GM12872 (cell line): Measurements from ENCODE around the gene SLC10A2.

Experiments
- TF ChIP-seq, protein P1 (sequence below): IDR thresholded peaks from 3 replicates; pipeline ENCODE4 v1.5.1; 2011; ENCODE audit warnings: low read depth, mild to moderate bottlenecking, low read length, moderate library complexity; ENCODE audit not compliant: insufficient read depth

Gene SLC10A2

DNA sequence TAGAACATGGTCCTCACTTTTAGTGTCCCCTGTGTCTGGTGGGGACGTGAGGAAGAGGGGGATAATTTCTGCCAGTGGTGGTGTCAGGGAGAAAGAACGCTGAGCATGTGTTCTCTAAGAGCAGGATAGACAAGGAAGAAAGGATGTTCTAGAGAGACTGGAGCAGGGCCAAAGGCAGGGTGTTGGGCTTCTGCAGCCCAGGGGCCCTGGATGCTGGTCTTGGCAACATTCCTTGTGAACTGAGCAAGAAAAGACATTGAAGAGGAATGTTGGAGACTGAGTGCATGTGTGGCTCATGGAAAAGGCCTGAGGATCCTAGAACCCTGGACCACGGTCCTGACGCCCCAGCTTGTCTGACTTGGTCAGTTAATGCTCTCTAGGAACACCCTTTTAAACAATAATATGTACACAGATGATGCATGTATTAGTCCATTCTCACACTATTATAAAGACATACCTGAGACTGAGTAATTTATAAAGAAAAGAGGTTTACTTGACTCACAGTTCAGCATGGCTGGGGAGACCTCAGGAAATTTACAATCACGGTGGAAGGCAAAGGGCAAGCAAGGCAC lies 33.6 kb upstream of the SLC10A2 start:
- TF ChIP-seq, protein P1, sequence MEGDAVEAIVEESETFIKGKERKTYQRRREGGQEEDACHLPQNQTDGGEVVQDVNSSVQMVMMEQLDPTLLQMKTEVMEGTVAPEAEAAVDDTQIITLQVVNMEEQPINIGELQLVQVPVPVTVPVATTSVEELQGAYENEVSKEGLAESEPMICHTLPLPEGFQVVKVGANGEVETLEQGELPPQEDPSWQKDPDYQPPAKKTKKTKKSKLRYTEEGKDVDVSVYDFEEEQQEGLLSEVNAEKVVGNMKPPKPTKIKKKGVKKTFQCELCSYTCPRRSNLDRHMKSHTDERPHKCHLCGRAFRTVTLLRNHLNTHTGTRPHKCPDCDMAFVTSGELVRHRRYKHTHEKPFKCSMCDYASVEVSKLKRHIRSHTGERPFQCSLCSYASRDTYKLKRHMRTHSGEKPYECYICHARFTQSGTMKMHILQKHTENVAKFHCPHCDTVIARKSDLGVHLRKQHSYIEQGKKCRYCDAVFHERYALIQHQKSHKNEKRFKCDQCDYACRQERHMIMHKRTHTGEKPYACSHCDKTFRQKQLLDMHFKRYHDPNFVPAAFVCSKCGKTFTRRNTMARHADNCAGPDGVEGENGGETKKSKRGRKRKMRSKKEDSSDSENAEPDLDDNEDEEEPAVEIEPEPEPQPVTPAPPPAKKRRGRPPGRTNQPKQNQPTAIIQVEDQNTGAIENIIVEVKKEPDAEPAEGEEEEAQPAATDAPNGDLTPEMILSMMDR: no peak

DNA sequence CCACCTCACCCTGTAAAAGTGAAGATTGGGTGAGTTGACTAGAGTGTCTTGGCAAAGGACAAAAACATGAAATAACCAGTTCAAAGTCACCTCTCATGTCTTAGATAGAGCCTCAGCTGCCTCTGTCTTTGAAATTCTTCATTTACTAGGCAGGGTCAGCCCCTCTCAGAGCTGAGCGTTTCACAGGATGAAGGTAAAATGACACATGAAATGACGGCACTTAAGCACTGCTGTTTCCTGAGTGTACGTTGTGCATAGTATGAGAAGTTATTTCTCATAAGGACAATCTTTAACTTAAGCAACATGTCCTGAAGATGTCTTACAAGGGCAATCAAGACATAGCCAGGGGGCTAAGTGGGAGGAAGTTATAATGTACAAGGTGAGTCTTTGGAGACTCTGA lies 32.3 kb upstream of the SLC10A2 start:
- TF ChIP-seq, protein P1: no peak

DNA sequence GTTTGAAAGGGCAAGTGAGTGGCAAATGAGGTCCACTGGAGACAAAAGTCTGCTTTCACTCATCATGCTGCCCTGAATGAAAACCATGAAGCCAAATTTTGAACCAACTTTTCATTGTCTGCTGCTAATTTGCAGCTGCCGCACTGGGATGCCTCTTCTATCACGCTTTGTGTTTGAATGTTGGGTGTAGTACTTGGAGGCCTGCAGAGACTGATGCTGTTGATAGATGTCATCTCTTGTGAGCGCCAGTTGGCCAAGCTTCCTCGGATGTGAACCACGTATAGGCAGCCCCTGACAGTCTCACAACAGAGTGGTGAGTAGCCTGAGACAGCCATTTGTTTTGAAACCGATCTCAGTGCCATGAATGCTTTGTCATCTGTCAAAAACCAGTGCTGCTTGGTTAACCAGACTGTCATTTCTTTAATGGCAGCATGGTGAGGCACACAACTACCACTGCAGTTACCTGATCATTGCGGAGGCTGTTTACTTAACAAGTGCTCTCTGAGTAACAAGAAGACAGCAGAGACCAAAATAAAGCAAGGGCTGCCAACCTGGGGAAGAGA lies 31.2 kb upstream of the SLC10A2 start:
- TF ChIP-seq, protein P1: no peak

DNA sequence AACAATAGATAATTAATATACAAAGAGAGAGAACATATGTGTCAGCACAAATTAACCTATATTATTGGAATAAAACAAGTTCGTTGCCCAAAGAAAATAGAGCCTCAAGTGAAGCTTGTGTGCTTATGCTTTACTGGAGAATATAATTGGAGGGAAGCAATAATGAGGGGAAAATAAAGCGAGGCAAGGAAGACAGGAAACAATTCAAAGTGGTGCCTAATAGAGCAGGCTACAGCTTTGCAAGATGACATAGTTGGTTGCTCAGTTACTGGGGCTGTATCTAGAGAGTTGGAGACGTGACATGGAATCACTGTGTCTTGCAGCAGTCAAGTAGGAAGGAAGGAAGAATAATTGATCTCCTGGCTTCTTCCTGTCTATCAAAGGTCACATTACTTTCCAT lies 21.1 kb upstream of the SLC10A2 start:
- TF ChIP-seq, protein P1: no peak

DNA sequence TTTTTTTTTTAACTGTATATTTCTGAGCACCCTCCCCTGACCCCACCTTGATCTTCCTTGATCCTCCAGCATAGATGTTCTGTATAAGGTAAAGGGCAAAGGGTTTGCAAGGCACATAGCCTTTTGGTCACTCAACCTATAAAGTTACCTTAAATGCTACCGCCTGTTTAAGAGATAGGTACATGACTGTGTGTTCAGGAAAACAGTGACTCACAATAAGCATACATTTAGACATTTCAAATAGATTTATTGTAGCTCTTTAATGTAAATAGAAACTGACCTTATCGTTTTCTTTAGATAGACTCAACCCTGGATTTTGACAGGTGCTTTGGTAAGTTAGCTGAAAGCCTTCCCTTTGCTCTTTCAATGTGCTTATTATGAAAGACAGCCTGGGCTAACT lies 15.2 kb upstream of the SLC10A2 start:
- TF ChIP-seq, protein P1: no peak

DNA sequence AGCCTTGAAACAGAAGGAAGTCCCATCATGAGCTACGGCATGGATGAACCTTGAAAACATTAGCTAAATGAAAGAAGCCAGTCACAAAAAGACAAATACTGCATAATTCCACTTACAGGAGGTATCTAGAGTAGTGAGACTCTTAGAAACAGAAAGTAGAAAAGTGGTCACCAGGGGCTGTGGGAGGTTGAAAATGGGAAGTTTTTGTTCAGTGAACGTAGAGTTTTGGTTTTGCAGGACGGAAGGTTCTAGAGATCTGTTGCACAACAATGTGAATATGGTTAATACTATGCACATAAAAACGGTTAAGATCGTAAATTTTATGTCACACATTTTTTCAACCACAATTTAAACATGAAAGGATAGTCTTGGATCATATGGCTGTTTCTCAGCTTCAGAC lies 11.9 kb upstream of the SLC10A2 start:
- TF ChIP-seq, protein P1: no peak

DNA sequence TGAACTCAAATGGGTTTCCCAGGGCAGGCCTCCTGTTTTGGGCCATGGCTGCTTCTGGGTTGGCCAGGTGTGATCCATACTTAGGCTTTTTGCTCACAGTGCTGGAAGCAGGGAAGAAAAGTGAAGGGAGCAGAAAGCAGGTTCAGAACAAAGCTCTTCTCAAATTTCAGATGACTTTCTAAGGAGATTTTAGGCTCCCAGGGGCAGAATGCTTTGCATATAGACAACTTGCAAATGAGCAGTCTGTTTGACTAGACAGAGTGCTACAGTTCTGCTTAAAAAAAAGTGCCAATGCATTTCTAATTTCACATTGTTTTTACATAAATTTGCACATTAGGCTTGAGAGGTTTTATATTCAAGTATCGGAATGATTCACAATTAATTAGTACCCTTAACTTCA lies 2.6 kb upstream of the SLC10A2 start:
- TF ChIP-seq, protein P1: no peak
